CD4-positive, alpha-beta T cell treated with Interleukin-6 for 4 hours (primary cell): ENCODE results near the gene AFF2.

Source experiments
- DNase-seq: peaks from one replicate; pipeline ENCODE4 v3.0.0-alpha.2; 2020; ENCODE audit warnings: mixed read lengths

Gene AFF2

DNA sequence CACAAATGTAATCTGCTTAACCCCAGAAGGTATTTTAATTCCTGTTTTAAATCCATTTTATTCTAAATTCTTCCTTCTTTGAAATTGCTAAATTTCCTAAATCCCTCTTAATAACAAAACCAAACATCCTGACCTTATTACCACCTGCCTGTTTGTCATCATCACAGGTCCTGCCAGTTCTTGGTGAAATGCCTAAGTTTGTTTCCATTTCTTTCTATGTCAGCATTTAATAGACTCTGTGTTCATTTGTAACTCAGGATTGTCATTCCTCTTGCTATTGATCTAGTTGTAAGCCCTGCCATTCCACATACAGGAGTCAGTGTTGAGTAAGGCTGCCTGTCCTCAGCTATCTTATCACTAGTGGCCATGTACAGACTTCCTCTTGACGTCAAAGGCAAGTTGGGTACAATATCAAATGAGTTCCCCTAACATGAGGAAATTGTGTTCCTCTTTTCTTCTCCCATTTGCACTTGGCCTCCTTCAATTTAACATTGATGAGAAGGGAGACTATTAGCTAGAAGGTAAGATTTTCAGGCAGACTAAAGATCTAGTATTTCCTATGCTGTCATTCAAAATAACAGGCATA, 440.1 kb downstream of the AFF2 start:
- no peak for DNase-seq

DNA sequence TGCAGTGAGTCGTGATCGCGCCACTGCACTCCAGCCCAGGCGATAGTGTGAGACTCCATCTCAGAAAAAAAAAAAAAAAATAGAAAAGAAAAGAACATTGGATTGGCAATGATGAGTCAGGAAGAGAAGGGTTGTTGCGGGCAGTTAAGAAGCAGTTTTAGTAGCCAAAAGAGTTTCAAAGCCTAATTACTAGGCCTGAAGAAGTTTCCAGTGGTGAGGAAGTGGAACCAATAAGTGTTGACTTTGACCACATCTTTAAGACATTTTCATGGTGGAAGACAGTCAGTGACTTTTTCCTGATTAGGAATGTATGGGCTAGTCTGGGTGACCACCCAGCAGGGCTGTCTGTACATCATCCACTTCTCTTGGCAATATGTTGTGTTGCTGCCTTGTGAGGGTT, 442.3 kb downstream of the AFF2 start:
- no peak for DNase-seq

DNA sequence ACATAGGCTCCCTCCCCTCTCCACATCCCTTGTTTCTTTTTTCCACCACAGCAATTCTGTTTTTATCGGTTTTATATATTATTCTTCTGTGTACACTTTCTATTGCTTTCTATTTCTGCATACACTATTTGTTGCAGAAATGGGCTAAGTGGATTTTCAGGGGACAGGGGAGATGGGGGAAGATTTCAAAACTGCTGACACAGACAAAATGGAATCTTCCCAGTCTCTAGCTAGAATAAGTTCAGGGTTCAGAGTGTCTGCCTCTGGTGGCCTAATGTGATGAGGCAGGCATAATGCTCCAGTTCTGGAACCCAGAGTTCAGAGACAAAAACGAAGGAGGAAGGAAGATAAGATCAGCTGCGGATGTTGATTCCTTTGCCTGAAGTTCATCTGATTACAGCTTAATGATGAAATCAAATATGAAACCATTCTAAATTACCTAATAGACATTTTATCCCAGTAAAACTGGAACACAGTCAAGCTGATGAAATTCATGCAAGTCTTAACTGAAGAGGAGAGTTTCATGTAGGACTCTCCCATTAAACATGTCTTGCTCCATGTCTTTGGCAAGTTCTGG, 447.1 kb downstream of the AFF2 start:
- DNase-seq, result no peak

DNA sequence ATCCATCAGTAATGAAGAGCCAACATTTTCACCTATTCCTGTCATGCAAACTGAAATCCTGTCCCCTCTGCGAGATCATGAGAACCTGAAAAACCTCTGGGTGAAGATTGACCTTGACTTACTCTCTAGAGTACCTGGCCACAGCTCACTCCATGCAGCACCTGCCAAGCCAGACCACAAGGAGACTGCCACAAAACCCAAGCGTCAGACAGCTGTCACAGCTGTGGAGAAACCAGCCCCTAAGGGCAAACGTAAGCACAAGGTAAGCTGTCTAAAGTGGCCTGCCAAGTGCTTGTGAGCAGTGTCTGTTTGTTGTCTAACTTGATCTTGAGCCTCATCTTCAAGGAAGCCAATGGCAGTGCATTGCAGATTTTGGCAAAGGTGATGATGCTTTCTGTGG, 455.9 kb downstream of the AFF2 start:
- DNase-seq, result no peak

GRCh38 chrX:148958901-148959300, 458.5 kb downstream of the AFF2 start:
- DNase-seq, result no peak

DNA sequence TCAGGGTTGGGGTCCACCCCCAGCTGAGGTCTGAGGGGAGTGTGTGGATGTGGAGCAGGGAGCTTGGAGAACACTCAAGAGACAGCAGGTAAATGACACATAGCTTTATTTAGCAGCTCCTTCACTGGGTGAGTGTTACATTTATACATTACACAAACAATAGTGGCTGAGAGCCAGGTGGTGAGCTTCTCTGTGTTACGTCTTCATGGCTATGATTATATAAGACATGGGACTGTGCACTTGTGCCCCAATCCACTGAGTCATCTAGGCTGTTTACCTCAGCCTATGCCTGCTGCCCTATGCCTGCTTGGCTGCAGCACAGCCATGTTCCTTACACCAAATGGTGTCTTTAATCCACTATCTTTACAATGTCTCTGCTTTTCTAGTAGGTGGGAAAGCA, 459.6 kb downstream of the AFF2 start:
- no peak for DNase-seq

DNA sequence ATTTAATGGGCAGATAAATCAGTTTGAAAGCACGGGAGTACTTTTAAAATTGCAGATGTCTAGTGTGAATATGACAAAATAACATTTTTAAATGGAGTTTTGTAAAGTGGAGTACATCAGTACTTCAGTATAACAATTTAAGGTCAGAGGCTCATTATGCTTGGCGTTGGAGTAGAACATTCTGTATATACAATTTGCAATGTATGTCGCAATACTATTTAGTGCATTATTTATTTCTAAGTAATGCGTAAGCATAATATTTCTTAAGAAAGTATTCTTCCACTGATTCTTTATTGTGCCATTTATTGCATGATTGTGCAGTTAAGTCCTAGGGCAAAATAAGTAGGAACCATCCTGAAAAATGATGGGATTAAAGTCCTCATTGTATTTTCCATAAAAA, 461.6 kb downstream of the AFF2 start:
- no peak for DNase-seq

- DNase-seq, result no peak
These were observed 476.4 kb downstream of the AFF2 start for GRCh38 chrX:148976571-148977400.

GRCh38 chrX:148979786-148980185, 479.4 kb downstream of the AFF2 start:
- no peak for DNase-seq

DNA sequence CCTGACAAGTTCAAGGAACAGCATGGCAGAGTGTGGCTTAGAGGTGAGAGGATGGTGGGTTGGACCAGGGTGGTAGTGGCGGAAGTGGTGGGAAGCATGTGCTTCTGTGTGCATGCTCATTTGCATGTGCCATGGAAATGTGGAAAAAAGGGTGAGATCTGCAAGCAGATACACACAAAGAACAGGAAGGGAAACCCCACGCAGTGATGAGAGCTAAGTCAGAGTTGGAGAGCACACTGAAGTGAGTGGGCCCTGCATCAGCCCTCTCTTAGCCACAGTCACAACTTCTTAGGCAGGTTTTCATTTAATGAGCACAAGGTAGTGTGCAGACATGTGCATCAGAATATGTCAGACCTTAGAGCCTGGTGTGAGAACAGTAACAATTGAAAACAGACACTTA, 483.8 kb downstream of the AFF2 start:
- DNase-seq, result no peak

- DNase-seq, result no peak
These were observed 491.1 kb downstream of the AFF2 start for GRCh38 chrX:148991502-148991901.

GRCh38 chrX:148995661-148996060, 495.2 kb downstream of the AFF2 start:
- no peak for DNase-seq

DNA sequence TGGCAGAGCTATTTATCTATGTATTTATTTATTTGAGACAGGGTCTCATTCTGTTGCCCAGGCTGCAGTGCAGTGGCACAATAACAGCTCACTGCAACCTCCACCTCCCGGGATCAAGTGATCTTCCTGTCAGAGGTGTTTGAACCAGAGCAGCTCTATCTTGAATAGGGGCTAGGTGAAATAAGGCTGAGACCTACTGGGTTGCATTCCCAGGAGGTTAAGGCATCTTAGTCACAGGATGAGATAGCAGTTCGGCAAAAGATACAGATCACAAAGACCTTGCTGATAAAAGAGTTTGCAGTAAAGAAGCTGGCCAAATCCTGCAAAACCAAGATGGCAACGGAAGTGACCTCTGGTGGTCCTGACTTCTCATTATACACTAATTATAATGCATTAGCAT, 501.9 kb downstream of the AFF2 start:
- DNase-seq, result no peak

- DNase-seq, result no peak
These were observed 503.6 kb downstream of the AFF2 start for GRCh38 chrX:149003863-149004660.

DNA sequence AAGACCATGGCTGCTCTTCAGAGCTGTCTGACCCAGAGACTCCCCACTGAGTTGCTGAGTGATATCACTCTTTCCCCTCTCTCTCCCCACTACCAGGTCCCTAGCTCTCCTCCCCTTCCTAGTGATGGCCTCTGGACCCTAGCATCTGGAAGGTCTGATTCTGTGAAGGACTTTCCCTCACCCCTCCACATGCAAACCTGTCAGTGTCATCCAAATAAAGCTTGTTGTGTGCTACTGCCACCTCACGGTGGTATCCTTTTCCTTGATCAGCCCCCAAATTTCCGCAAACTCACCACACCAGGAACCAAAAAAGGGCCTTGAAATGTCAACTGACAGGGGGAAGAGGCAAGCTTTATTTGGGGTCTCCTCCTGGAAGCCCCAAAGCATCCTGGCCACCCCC, 504.5 kb downstream of the AFF2 start:
- DNase-seq, result no peak

DNA sequence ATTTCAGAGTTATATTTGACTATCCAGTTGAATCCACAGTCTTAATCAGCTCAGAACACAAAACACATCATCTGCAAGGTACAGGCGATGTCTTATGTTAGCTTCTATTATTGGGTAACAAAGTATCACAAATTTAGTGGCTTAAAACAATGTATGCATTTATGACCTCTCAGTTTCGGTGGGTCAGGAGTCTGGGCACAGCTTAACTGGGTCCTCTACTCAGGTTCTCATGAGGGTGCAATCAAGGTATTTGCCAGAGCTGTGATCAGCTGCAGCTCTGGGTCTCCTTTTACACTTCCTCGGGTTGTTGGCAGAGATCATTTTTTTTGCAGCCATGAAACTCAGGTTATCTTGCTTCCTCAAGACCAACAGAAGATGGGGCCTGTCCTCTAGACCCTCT, 505.8 kb downstream of the AFF2 start:
- DNase-seq, result no peak

GRCh38 chrX:149007423-149007822, 507.0 kb downstream of the AFF2 start:
- no peak for DNase-seq

- DNase-seq, result no peak
These were observed 509.8 kb downstream of the AFF2 start for GRCh38 chrX:149010013-149010852.

- DNase-seq, result no peak
These were observed 510.4 kb downstream of the AFF2 start for GRCh38 chrX:149010853-149011224.

DNA sequence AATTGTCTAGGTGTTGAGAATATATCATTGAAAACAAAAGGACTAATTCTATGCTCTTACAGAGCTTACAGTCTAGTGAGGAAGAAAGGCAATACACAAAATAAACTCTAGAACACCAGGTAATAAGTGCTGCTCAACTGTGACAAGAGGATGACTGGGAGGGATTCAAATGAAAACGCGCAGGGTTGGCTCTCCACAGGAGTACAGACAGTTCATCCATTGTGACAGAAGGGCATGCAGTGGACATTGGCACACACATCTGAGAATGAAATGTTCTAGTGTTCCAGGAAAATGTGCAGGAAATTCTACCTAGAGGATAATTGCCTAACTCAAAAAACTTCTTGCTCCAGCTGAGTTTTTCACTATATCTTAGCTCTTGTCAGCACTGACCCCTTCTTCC, 512.7 kb downstream of the AFF2 start:
- no peak for DNase-seq

DNA sequence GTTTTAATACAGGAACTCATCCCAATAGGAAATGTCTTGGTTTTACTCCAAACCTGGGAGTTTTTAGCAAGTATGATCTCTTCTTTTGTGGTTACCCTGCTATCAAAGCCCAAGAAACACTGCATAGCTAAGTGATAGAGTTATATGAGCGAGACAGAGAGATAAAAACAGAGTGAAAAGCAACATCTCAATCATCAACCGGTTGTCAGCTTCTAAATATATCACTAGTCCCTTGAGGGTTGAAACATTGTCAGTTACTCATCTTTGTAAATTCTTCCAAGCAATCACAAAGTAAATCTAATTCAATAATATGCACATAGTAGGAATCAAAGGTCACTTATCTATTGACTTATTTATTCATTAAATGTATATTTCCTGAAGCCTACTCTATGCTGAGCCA, 520.7 kb downstream of the AFF2 start:
- DNase-seq, result no peak

DNA sequence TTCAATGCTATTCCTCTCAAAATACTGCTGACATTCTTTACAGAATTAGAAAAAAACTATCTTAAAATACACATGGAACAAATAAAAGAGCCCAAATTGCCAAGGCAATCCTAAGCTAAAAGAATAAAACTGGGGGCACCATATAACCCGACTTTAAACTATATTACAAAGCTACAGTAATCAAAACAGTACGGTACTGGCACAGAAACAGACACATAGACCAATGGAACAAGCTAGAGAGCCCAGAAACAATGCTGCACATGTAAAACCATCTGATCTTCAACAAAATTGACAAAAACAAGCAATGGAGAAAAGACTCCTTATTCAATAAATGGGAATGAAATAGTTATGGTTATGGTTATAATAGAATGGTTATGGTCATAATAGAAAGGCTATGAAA, 522.1 kb downstream of the AFF2 start:
- DNase-seq, result no peak

GRCh38 chrX:149032449-149032848, 532.0 kb downstream of the AFF2 start:
- no peak for DNase-seq
